Stimulated activated CD4-positive, alpha-beta T cell treated with anti-CD3 and anti-CD28 coated beads, TNF-alpha, amount 100 ng/mL, for 48 hours (primary cell): ENCODE data around the gene LDB1.

Source experiments
- DNase-seq, 3 donors: peaks; one replicate each; pipeline ENCODE4 v3.0.0-alpha.2; 2020; ENCODE audit warnings: low read depth in 3 of 3

The LDB1 gene, protein sequence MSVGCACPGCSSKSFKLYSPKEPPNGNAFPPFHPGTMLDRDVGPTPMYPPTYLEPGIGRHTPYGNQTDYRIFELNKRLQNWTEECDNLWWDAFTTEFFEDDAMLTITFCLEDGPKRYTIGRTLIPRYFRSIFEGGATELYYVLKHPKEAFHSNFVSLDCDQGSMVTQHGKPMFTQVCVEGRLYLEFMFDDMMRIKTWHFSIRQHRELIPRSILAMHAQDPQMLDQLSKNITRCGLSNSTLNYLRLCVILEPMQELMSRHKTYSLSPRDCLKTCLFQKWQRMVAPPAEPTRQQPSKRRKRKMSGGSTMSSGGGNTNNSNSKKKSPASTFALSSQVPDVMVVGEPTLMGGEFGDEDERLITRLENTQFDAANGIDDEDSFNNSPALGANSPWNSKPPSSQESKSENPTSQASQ

DNA sequence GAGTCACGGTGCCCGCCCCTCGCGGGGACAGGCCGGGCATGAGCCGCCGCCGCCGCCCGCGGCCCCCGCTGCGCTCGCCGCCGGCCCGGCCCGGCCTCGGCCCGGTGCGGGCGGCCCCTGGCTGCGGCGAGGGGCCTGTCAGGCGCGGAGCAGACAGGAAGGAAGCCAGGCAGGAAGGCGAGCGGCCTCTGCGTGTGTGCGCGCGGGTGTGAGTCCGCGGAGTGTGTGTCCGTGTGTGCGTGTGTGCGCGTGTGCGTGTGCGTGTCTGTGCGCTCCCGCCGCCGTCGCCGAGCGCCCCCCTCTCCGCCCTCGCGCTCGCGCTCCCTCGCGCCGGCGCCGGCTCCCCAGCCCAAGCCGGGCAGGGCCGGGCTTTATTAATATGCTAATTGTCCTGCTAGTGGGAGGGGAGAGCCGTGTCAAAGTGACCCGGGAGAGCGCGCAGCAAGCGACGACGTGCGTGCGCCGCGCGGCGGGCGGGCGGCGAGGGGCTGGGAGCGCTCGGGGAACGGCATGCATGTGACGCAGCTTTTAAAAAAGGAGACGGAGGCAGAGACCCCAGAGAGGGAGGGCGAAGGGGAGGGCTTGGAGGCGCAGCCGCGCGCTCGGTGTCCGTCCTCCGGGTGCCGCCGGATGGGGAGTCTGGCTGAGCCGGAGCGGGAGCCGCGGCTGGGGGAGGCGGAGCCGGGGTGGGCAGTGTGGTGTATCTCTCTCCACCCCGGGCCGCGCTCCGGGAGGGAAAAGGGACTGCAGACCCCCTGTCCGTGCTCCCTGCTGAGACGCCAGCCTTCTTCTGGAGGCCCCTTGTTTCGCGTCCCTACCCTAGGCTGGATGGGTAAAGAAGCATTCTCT lies at the start of gene LDB1:
TSS of gene LDB1 (minus strand) at position 227 of the 849 bp plus-strand sequence. CDS start 258 bp downstream, outside the sequence.
- DNase-seq, result peak in 2 of 3 donors; percentile 30 to 35

DNA sequence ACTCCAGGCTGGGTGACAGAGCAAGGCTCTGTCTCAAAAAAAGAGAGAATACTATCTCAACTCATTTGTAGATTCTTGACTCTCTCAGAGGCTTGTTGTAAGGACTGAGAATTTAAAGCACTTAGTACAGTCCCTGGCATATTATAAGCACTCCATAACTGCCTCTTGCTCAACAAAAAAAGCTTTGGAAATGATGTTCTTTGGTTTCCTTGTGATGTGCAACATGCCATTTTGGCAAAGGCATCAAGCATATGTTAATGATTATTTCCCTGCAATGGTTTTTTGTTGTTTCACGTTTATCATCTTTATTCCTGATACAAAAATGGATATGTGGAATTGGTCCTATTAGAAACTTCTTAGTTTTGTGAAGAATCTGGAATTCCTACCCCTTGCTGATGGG lies 47.7 kb upstream of the LDB1 start:
- DNase-seq, result no peak

DNA sequence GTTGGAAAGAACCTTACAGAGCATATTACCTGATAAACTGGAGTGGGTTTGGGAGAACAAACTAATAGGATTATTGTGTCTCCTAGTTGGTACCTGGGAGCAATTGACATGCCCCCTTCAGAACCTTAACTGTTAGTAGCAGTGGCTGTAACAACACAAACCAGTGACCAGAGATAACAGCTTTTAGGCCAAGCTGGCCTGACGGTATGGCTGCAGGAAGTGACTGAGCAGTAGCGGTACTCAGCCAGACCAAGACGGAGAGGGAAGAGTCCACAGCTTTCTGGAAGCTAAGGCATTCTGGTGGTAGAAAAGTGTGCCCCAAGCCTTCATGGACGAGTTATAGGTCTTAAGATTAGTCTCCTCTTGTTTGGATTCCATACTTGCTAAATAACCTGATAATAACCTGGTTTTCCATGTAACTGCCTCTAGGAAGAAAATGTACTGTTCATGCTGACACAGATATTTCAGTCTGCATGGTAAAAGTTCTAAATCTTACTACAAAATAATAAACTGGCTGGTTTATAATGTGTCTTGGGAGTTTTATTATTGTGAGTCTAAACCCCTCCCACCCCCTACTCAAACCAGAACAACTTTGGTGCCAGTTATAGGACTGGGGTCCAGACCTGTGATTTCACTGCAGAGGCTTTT lies 43.3 kb upstream of the LDB1 start:
- no peak for DNase-seq

DNA sequence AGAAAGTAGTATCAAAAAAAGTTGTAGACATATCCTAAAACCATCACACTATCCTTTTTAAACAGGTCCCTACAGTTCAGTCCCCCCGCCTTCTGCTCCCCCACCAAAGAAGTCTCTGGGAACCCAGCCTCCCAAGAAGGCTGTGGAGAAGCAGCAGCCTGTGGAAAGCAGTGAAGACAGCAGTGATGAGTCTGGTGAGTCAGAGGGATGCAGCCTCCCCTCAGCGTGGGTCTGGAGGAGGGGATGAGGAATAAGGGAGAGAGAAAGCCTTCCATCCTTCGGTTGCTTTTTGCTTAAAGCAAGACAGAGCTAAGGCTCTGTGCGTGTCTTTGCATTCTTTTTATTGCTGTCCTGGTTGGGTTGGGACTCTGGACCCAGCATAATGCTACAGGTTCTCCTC lies 39.7 kb upstream of the LDB1 start:
- DNase-seq, result no peak

DNA sequence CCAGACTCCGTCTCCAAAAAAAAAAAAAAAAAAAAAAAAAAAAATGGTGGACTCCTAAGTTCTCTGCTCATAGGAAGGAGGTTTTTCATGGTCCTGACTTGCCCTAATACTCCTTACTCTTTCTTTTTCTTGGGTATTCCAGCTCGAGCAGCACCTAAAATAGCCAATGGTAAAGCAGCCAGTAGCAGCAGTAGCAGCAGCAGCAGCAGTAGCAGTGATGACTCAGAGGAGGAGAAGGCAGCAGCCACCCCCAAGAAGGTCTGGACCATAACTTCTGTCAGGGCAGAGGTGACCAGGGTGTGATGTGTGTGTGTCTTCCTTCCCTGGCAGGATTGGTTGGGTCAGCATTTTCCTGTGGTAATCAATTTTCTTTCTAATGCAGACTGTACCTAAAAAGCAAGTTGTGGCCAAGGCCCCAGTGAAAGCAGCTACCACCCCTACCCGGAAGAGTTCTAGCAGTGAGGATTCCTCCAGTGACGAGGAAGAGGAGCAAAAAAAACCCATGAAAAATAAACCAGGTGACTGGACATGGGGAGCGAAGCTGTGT lies 39.0 kb upstream of the LDB1 start:
- DNase-seq, result no peak

DNA sequence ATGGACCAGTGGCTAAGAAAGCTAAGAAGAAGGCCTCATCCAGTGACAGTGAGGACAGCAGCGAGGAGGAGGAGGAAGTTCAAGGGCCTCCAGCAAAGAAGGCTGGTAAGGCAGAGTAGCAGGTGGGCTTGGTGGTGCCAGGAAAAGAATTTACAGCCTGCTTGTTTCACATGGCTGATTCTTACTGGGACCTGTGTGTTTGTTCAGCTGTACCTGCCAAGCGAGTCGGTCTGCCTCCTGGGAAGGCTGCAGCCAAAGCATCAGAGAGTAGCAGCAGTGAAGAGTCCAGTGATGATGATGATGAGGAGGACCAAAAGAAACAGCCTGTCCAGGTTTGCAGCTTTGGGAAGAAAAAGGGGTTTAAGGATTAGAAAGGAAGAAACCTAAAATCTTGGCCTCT lies 37.1 kb upstream of the LDB1 start:
- no peak for DNase-seq

DNA sequence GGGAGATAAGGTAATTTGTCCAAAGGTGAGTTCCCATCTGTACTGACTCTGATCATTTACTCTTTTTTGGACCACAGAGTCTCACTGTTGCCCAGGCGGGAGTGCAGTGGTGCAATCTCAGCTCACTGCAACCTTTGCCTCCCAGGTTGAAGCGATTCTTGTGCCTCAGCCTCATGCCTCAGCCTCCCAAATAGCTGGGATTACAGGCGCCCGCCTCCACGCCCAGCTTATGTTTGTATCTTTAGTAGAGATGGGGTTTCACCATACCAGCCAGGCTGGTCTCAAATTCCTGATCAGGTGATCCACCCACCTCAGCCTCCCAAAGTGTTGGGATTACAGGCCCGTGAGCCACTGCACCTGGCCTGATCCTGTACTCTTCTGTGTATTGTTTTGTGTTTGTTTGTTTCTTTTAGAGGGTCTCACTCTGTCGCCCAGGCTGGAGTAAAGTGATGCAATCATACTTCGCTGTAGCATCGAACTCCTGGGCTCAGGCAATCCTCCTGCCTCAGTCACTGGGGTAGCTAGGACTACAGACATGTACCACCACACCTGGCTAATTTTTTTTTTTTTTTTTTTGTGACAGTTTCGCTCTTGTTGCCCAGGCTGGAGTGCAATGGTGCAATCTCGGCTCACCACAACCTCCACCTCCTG lies 34.4 kb upstream of the LDB1 start:
- DNase-seq, result no peak

DNA sequence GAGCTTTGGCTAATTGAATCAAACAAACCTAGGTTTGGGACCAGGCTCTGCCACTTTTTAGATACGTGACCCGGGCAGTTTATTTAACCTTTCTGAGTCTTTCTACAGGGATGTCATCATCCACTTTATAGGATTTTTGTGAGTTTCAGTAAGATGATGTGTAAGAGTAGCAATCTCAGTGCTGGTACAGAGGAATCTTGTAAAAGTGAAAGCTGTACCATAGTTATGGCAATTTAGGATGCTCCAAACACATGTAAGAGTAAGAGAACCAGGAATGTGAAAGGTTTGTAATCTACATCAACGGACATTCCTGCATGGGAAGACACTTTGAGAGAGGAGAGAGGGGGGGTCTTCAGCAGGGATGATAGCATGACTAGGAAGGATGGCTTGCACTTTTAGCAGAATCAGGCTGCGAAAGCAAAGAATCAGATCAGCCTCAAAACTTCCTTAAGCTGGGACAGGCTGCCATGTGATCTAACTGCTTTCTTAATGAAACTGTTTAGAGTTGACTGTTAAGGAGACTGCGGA lies 33.0 kb upstream of the LDB1 start:
- no peak for DNase-seq

DNA sequence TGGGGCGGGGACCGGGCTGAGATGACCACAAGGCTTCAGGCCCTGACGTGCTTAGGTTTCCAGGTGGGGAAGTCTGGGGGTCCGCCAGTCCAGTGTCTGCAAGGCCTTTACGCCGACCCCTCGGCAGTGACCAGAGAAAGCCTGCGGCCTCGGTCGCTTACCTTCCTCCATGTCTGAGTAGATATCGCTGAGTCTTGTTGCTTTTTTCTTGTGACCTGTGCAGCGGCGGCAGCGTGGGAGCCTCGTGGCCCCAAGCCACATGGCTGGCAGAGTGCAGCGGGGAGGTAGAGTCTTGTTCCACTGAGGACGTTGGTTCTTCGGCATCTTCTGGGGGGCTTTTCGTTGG lies 32.4 kb upstream of the LDB1 start:
- DNase-seq, result peak; percentile 8 to 40 (median 35)

DNA sequence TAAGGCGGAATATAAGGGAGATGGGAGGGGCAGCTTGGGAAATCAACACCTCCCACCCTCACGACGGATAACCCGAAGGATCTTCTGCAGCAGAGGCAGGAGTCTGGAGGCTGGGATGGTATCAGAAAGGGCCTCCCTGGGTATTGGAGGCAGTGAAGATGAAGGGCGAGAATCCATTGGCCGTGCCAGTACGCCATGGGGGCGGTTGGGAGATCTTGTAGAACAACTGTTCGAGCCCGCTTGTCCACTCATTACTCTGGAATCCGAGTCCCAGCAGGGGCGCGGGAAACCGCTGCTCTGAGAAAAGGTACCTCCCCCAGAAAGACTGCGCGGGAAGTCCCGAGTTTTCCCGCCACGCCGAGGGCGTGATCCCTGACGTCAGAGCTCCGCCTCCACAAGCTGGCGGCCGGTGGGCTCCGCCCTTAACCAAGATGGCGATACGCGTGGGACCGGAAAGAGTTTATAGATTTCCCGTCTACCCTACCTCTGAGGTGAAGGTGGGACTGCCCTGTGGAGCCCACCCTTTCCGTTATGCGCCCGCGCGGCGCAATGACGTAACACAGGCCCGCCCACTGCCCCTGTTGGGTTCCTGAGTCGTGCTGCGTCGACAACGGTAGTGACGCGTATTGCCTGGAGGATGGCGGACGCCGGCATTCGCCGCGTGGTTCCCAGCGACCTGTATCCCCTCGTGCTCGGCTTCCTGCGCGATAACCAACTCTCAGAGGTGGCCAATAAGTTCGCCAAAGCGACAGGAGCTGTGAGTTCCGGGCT lies 31.8 kb upstream of the LDB1 start, which contains the start of gene NOLC1:
TSS of gene NOLC1 (plus strand) at position 616 of the 771 bp plus-strand sequence. CDS start at position 638, 22 bp downstream.
- DNase-seq, result peak; percentile 98 to 100 (median 99)

DNA sequence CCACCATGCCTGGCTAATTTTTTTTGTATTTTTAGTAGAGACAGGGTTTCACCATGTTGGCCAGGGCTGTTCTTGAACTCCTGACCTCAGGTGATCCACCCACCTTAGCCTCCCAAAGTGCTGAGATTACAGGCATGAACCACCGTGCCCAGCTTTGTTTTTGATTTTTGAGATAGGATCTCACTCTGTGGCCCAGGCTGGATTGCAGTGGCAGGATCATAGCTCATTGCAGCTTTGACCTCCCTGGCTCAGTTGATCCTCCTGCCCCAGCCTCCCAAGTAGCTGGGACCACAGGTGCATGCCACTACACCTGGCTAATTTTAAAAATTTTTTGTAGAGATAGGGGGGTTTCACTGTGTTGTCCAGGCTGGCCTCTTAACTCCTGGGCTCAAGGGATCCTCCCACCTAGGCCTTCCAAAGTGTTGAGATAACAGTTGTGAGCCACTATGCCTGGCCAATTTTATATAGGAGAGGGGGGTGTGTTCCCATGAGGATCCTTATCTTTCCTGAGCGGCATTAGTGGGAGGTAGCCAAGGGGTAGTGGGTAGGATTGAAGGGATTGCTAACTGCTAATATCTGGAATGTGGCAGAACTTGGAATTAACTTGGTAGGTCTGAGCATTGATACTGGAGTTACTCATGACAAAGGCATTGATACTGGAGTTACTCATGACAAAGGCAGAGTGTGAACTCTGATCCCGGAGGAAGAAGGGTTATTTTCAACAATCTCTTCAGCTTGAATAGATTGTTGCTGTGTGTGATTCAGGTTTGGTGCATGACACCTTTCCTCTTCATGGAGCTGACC lies 31.0 kb upstream of the LDB1 start:
- DNase-seq, result no peak

DNA sequence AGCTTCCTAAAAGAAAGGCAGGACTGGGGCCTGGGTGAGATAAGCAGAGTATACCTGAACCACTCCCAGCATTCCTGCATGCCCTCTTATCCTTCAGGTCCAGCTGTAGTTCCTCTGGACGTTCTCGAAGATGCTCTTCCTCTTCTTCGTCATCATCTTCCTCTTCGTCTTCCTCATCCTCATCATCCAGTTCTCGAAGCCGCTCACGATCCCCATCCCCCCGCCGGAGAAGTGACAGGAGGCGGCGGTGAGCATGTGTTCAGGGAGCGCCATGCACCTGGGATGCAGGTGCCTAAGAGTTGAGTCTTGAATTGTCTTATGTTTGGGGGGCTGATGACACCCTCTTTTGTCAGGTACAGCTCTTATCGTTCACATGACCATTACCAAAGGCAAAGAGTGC lies 28.1 kb upstream of the LDB1 start:
- DNase-seq, result no peak

DNA sequence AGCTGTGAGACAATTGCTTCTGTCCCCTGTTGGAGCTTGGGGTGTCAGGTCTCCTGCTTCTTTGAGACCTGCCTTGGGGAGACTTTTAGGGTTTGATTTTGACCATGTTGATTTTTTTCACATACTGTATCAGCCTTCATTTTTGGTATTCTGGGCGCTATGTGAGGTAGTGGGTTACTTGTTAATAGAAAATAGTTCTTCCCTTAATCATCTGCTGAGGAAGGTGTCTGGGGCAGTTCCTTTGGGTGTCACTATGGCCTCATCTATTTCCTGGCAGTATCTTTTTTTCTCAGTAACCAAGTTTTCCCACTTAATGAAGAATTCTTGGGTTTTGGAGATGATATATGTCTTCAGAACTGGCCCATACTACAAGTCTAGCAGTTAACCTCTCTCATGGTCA lies 27.4 kb upstream of the LDB1 start:
- DNase-seq, result no peak

DNA sequence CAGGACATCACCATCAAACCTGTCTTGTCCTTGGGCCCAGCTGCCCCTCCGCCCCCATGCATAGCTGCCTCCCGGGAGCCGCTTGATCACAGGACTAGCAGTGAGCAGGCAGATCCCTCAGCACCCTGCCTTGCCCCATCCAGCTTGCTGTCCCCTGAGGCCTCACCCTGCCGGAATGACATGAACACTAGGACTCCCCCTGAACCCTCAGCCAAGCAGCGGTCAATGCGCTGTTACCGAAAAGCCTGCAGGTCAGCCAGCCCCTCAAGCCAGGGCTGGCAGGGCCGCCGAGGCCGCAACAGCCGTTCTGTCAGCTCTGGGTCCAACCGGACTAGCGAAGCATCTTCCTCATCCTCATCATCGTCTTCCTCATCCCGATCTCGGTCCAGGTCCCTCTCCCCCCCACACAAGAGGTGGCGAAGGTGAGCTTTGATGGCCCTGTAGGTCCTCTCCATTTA lies 26.8 kb upstream of the LDB1 start:
- DNase-seq, result no peak

DNA sequence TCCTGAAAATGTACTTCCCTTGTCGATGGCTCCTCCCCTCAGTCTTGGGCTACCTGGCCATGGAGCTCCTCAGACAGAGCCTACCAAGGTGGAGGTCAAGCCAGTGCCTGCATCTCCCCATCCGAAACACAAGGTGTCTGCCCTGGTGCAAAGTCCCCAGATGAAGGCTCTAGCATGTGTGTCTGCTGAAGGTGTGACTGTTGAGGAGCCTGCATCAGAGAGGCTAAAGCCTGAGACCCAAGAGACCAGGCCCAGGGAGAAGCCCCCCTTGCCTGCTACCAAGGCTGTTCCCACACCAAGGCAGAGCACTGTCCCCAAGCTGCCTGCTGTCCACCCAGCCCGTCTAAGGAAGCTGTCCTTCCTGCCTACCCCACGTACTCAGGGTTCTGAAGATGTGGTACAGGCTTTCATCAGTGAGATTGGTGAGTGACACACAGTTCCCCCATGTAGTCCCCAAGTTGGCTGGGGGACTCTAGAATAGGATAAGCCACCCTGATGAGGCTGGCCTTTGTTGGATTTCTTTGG lies 21.5 kb upstream of the LDB1 start:
- no peak for DNase-seq

DNA sequence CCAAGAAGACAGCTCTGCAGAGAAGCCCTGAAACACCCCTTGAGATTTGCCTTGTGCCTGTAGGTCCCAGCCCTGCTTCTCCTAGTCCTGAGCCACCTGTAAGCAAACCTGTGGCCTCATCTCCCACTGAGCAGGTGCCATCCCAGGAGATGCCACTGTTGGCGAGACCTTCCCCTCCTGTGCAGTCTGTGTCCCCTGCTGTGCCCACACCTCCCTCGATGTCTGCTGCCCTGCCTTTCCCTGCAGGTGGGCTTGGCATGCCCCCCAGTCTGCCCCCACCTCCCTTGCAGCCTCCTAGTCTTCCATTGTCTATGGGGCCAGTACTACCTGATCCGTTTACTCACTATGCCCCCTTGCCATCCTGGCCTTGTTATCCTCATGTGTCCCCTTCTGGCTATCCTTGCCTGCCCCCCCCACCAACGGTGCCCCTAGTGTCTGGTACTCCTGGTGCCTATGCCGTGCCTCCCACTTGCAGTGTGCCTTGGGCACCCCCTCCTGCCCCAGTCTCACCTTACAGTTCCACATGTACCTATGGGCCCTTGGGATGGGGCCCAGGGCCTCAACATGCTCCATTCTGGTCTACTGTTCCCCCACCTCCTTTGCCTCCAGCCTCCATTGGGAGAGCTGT lies 20.9 kb upstream of the LDB1 start:
- DNase-seq, result no peak

DNA sequence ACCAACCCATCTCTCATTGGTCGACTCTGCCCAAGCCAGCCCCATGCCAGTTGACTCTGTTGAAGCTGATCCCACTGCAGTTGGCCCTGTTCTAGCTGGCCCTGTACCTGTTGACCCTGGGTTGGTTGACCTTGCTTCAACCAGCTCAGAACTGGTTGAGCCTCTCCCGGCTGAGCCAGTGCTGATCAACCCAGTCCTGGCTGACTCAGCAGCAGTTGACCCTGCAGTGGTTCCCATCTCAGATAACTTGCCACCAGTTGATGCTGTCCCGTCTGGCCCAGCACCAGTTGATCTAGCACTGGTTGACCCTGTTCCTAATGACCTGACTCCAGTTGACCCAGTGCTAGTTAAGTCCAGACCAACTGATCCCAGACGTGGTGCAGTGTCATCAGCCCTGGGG lies 20.1 kb upstream of the LDB1 start:
- DNase-seq, result no peak

DNA sequence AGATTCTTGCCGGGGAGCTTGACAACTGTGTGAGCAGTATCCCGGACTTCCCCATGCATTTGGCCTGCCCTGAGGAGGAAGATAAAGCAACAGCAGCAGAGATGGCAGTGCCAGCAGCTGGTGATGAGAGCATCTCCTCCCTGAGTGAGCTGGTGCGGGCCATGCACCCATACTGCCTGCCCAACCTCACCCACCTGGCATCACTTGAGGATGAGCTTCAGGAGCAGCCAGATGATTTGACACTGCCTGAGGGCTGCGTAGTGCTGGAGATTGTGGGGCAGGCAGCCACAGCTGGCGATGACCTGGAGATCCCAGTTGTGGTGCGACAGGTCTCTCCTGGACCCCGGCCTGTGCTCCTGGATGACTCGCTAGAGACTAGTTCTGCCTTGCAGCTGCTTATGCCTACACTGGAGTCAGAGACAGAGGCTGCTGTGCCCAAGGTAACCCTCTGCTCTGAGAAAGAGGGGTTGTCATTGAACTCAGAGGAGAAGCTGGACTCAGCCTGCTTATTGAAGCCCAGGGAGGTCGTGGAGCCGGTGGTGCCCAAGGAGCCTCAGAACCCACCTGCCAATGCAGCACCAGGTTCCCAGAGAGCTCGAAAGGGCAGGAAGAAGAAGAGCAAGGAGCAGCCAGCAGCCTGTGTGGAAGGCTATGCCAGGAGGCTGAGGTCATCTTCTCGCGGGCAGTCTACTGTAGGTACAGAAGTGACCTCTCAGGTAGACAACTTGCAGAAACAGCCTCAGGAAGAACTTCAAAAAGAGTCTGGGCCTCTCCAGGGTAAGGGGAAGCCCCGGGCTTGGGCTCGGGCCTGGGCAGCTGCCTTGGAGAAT lies 19.3 kb upstream of the LDB1 start:
- DNase-seq, result no peak
